ENCODE measurements around the gene FAM241A. TPM values are rescaled to one million over a fixed set of nuclear protein-coding genes. Genes with fewer than 3 reads are reported as not detected.

FAM241A gene
- total RNA-seq, 1 donor = 2.2 TPM

GRCh38 chr4:112234952-112235609 lies 89.8 kb downstream of the FAM241A start:
- H3K27me3 ChIP-seq (ENCODE audit: insufficient read depth, low read length) = no peaks in the 10 kb centered on the region
- peak overlapping the region; percentile 33 for H3K4me2 ChIP-seq (ENCODE audit: insufficient read depth, low read length)
- peak overlapping the region; percentile 24 for H3K27ac ChIP-seq (ENCODE audit: low read depth, low read length)
- H3K36me3 ChIP-seq (ENCODE audit: insufficient read depth, low read length) = no peaks in the 10 kb centered on the region
- TF ChIP-seq, protein P1, sequence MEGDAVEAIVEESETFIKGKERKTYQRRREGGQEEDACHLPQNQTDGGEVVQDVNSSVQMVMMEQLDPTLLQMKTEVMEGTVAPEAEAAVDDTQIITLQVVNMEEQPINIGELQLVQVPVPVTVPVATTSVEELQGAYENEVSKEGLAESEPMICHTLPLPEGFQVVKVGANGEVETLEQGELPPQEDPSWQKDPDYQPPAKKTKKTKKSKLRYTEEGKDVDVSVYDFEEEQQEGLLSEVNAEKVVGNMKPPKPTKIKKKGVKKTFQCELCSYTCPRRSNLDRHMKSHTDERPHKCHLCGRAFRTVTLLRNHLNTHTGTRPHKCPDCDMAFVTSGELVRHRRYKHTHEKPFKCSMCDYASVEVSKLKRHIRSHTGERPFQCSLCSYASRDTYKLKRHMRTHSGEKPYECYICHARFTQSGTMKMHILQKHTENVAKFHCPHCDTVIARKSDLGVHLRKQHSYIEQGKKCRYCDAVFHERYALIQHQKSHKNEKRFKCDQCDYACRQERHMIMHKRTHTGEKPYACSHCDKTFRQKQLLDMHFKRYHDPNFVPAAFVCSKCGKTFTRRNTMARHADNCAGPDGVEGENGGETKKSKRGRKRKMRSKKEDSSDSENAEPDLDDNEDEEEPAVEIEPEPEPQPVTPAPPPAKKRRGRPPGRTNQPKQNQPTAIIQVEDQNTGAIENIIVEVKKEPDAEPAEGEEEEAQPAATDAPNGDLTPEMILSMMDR (IDR thresholded peaks at IDR 0.05; ENCODE audit: extremely low read depth, low read depth, low read length) = peak; percentile 85
- no peaks in the 10 kb centered on the region for H4K20me1 ChIP-seq (ENCODE audit: insufficient read depth, low read length)
- DNase-seq (ENCODE audit: insufficient read length, low spot score, missing footprints) = peak; percentile 90
- H3K79me2 ChIP-seq (ENCODE audit: insufficient read depth, low read length) = peaks cover 63% of the 10 kb centered on the region
- H2AFZ ChIP-seq (ENCODE audit: low read length) = no peak overlapping the region
- no peak overlapping the region for H3K4me3 ChIP-seq (ENCODE audit: insufficient read depth, low read length)
- H3K9me3 ChIP-seq (ENCODE audit: low read depth, low read length) = no peaks in the 10 kb centered on the region
- peaks cover 20% of the 10 kb centered on the region for H3K4me1 ChIP-seq (ENCODE audit: insufficient read depth, low read length)

DNA sequence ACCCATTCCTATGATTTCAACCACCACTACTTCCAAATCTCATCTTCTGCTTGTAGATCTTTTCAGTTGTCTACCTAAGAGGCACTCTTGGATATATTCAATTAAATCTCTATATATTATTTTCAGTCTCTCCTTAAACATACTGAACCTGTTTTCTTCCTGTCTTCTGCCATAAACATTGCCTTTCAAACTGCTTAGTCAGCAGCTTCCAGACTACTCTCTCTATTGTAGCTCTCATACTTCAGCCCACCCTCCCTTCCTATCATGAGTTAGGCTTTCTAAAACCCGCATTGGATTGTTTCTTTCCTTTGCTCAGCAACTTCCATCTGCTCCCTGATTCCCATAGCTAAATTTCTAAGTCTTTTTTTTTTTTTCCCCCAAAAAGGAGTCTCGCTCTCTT lies 90.8 kb downstream of the FAM241A start:
- Histone ChIP-seq H3K4me1 (ENCODE audit: insufficient read depth, low read length) (peaks cover 11% of the 10 kb centered on the region), H2AFZ (ENCODE audit: low read length) (no peak overlapping the region), H3K4me2 (ENCODE audit: insufficient read depth, low read length) (no peak overlapping the region), H3K4me3 (ENCODE audit: insufficient read depth, low read length) (no peak overlapping the region), H3K9me3 (ENCODE audit: low read depth, low read length) (no peaks in the 10 kb centered on the region), H3K27me3 (ENCODE audit: insufficient read depth, low read length) (no peaks in the 10 kb centered on the region), H3K79me2 (ENCODE audit: insufficient read depth, low read length) (peaks cover 71% of the 10 kb centered on the region), H4K20me1 (ENCODE audit: insufficient read depth, low read length) (no peaks in the 10 kb centered on the region), H3K27ac (ENCODE audit: low read depth, low read length) (no peak overlapping the region), H3K36me3 (ENCODE audit: insufficient read depth, low read length) (no peaks in the 10 kb centered on the region)
- TF ChIP-seq, protein P1 (IDR thresholded peaks at IDR 0.05; ENCODE audit: extremely low read depth, low read depth, low read length) = no peak
- DNase-seq (ENCODE audit: insufficient read length, low spot score, missing footprints) = no peak

DNA sequence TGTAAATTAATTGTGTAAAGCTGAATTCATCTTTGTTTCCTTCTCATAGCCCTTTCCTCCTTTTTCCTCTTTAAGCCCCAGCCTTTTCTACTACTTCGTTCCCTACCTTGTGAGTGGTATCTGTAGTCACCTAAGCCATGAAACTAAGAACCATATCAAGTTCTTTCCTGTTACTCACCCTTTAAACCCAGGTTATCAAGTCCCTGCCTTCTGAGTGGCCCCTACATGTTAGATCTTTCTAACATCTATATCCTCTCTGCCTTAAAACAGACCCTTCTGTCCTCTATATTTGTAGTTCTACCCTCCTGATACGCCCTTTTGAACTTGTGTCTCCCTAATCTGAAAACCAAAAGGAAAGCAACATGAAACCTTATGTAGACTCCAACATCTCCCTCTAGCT lies 93.6 kb downstream of the FAM241A start:
- H3K4me1 ChIP-seq (ENCODE audit: insufficient read depth, low read length) = peaks cover 4% of the 10 kb centered on the region
- no peak overlapping the region for H3K4me3 ChIP-seq (ENCODE audit: insufficient read depth, low read length)
- H3K27me3 ChIP-seq (ENCODE audit: insufficient read depth, low read length) = no peaks in the 10 kb centered on the region
- peaks cover 75% of the 10 kb centered on the region for H3K79me2 ChIP-seq (ENCODE audit: insufficient read depth, low read length)
- no peaks in the 10 kb centered on the region for H3K9me3 ChIP-seq (ENCODE audit: low read depth, low read length)
- no peak overlapping the region for H3K27ac ChIP-seq (ENCODE audit: low read depth, low read length)
- H3K36me3 ChIP-seq (ENCODE audit: insufficient read depth, low read length) = no peaks in the 10 kb centered on the region
- TF ChIP-seq, protein P1 (IDR thresholded peaks at IDR 0.05; ENCODE audit: extremely low read depth, low read depth, low read length) = no peak
- no peak for DNase-seq (ENCODE audit: insufficient read length, low spot score, missing footprints)
- no peak overlapping the region for H3K4me2 ChIP-seq (ENCODE audit: insufficient read depth, low read length)
- H4K20me1 ChIP-seq (ENCODE audit: insufficient read depth, low read length) = no peaks in the 10 kb centered on the region
- no peak overlapping the region for H2AFZ ChIP-seq (ENCODE audit: low read length)

Other genes starting within 250 kb of the FAM241A start
- gene AP1AR, start 86.3 kb downstream of the FAM241A start, total RNA-seq = 27.7 and 28.2 TPM in 2 replicates
- 5.3 and 6.2 TPM in 2 replicates for gene TIFA, start 140.4 kb downstream of the FAM241A start, total RNA-seq
- 36.2 and 39.8 TPM in 2 replicates for gene ALPK1, start 151.9 kb downstream of the FAM241A start, total RNA-seq